ENCODE measurements around the gene MBD3L2B.
"Not testable (repeated sequence)": the region's sequence is repeated elsewhere in the genome, so short reads cannot be mapped to it uniquely, and the experiment has no call there.

DNA sequence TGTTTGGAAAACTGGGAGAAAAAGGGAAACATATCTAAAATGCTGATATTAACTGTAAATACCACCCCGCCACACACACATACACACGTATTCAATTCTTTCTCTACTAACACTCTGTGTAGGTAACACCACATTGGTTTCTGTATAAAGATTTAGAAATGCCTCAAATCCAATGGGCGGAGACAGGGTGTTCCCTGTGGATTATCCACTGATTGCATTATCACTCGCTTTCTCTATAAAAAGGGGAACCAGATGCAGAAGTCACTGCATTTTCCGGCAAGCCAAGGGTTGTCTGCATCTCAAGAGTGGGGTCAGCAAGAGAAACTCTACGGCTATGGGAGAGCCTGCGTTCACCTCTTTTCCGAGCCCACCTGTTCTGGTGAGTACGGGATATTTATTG lies 9.0 kb upstream of the MBD3L2B start, which contains the start of gene MBD3L5:
- TF ChIP-seq, protein P1, sequence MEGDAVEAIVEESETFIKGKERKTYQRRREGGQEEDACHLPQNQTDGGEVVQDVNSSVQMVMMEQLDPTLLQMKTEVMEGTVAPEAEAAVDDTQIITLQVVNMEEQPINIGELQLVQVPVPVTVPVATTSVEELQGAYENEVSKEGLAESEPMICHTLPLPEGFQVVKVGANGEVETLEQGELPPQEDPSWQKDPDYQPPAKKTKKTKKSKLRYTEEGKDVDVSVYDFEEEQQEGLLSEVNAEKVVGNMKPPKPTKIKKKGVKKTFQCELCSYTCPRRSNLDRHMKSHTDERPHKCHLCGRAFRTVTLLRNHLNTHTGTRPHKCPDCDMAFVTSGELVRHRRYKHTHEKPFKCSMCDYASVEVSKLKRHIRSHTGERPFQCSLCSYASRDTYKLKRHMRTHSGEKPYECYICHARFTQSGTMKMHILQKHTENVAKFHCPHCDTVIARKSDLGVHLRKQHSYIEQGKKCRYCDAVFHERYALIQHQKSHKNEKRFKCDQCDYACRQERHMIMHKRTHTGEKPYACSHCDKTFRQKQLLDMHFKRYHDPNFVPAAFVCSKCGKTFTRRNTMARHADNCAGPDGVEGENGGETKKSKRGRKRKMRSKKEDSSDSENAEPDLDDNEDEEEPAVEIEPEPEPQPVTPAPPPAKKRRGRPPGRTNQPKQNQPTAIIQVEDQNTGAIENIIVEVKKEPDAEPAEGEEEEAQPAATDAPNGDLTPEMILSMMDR (conservative IDR thresholded peaks at IDR 0.05 in 1 of 2, IDR thresholded peaks at IDR 0.05 in 1 of 2; ENCODE audit: extremely low read depth in 1 of 2, insufficient read depth in 1 of 2, low read depth in 1 of 2, low read length in 2 of 2): not testable (repeated sequence)
- TF ChIP-seq EZH2 (IDR thresholded peaks at IDR 0.05; ENCODE audit: borderline replicate concordance, low read length): not testable (repeated sequence)
